Neural cell (in vitro differentiated cells): ENCODE results near the gene SLC30A4. TPM values are rescaled to one million over a fixed set of nuclear protein-coding genes. Genes with fewer than 3 reads are reported as not detected.

Source experiments
- H2AFZ ChIP-seq: fragments of 200-600, 300-800 bp; sonication (generic), shearing (Covaris generic); 2 replicates; pipeline ENCODE4 v1.6.0; 2014; ENCODE audit warnings: low read depth, mild to moderate bottlenecking, antibody characterized with exemption, low read length, moderate library complexity
- H3F3A ChIP-seq: fragments of 200-600 bp; shearing (Covaris generic); 2 replicates; pipeline ENCODE4 v1.6.1; 2016; ENCODE audit warnings: mild to moderate bottlenecking, moderate library complexity, mixed read lengths, antibody characterized with exemption, low read length; ENCODE audit not compliant: insufficient read depth, poor library complexity, severe bottlenecking
- H3K27ac ChIP-seq: fragments of 200-600, 300-800 bp; sonication (generic), shearing (Covaris generic); 2 replicates; pipeline ENCODE4 v1.5.1; 2014; ENCODE audit warnings: mild to moderate bottlenecking, low read length, moderate library complexity
- H3K27me3 ChIP-seq: fragments of 300-800, 200-600 bp; sonication (generic), shearing (Covaris generic); 2 replicates; pipeline ENCODE4 v1.6.0; 2014; ENCODE audit warnings: mild to moderate bottlenecking, low read depth, low read length, moderate library complexity; ENCODE audit not compliant: insufficient read depth
- H3K36me3 ChIP-seq: fragments of 300-800, 200-600 bp; sonication (generic), shearing (Covaris generic); 2 replicates; pipeline ENCODE4 v1.5.1; 2014; ENCODE audit warnings: mild to moderate bottlenecking, antibody characterized with exemption, low read length, moderate library complexity; ENCODE audit not compliant: insufficient read depth
- H3K4me2 ChIP-seq: fragments of 300-800, 200-600 bp; sonication (generic), shearing (Covaris generic); 2 replicates; pipeline ENCODE4 v1.6.0; 2014; ENCODE audit warnings: mild to moderate bottlenecking, low read length
- H3K4me3 ChIP-seq: fragments of 300-800, 200-600 bp; sonication (generic), shearing (Covaris generic); 2 replicates; pipeline ENCODE4 v1.5.1; 2014; ENCODE audit warnings: mild to moderate bottlenecking, low read length, moderate library complexity
- H3K79me2 ChIP-seq: fragments of 200-600 bp; shearing (Covaris generic); replicated peaks from 2 replicates; pipeline ENCODE4 v1.6.0; 2014; ENCODE audit warnings: mild to moderate bottlenecking, low read length, moderate library complexity; ENCODE audit not compliant: insufficient read depth
- H3K9ac ChIP-seq: fragments of 300-800, 200-600 bp; sonication (generic), shearing (Covaris generic); 2 replicates; pipeline ENCODE4 v1.6.1; 2016; ENCODE audit warnings: mild to moderate bottlenecking, low read length, mixed read lengths
- H3K9me2 ChIP-seq: fragments of 200-600 bp; shearing (Covaris generic); 2 replicates; pipeline ENCODE4 v1.6.1; 2016; ENCODE audit warnings: mild to moderate bottlenecking, low read length, mixed read lengths; ENCODE audit not compliant: insufficient read depth
- H3K9me3 ChIP-seq: fragments of 200-600, 300-800 bp; sonication (generic), shearing (Covaris generic); 2 replicates; pipeline ENCODE4 v1.6.1; 2016; ENCODE audit warnings: mild to moderate bottlenecking, mixed run types, low read length, moderate library complexity, mixed read lengths
- H4K20me1 ChIP-seq: fragments of 200-600 bp; shearing (Covaris generic); 2 replicates; pipeline ENCODE4 v1.6.1; 2016; ENCODE audit warnings: mild to moderate bottlenecking, mixed run types; ENCODE audit not compliant: insufficient read depth
- EP300 ChIP-seq: fragments of 450-650 bp; conservative IDR thresholded peaks from 2 replicates; pipeline ENCODE4 v1.6.1; 2014; ENCODE audit warnings: antibody characterized with exemption, mild to moderate bottlenecking, moderate library complexity; ENCODE audit not compliant: poor library complexity, severe bottlenecking
- EZH2 ChIP-seq: fragments of 200-600, 300-800 bp; shearing (Covaris generic), sonication (generic); IDR thresholded peaks from 2 replicates; pipeline ENCODE4 v1.6.1; 2014; ENCODE audit warnings: antibody characterized with exemption, low read length, borderline replicate concordance, mild to moderate bottlenecking; ENCODE audit not compliant: insufficient read depth, poor library complexity, severe bottlenecking
- MXI1 ChIP-seq: fragments of 450-650 bp; conservative IDR thresholded peaks from 2 replicates; pipeline ENCODE4 v1.6.1; 2014; ENCODE audit warnings: antibody characterized with exemption, mild to moderate bottlenecking; ENCODE audit not compliant: poor library complexity, severe bottlenecking
- POLR2AphosphoS5 ChIP-seq: IDR thresholded peaks from 2 replicates; pipeline ENCODE4 v1.6.1; 2012
- RAD21 ChIP-seq: fragments of 450-650 bp; conservative IDR thresholded peaks from 2 replicates; pipeline ENCODE4 v1.6.1; 2014; ENCODE audit warnings: antibody characterized with exemption, mild to moderate bottlenecking, moderate library complexity
- SMC3 ChIP-seq: fragments of 450-650 bp; conservative IDR thresholded peaks from 2 replicates; pipeline ENCODE4 v1.6.1; 2014; ENCODE audit warnings: antibody characterized with exemption, mild to moderate bottlenecking, moderate library complexity; ENCODE audit not compliant: poor library complexity
- TAF1 ChIP-seq: IDR thresholded peaks from 2 replicates; pipeline ENCODE4 v1.6.1; 2012; ENCODE audit warnings: low read depth
- polyA plus RNA-seq: library from polyadenylated mRNA; depleted of rRNA; stranded (reverse); fragments of >200 nt; gene quantifications from 2 replicates; pipeline ENCODE4 v1.2.3, GENCODE V29; 2014
- TF ChIP-seq, protein P1 (sequence below): IDR thresholded peaks from 2 replicates; pipeline ENCODE4 v1.6.1; 2012; ENCODE audit warnings: borderline replicate concordance
- TF ChIP-seq, protein P2 (sequence below): fragments of 450-650 bp; IDR thresholded peaks from 2 replicates; pipeline ENCODE4 v1.5.1; 2014; ENCODE audit warnings: antibody characterized with exemption, mild to moderate bottlenecking, moderate library complexity; ENCODE audit not compliant: poor library complexity, severe bottlenecking

SLC30A4 gene
- polyA plus RNA-seq, 1 donor from 2014 or later, result 6.7 TPM

DNA sequence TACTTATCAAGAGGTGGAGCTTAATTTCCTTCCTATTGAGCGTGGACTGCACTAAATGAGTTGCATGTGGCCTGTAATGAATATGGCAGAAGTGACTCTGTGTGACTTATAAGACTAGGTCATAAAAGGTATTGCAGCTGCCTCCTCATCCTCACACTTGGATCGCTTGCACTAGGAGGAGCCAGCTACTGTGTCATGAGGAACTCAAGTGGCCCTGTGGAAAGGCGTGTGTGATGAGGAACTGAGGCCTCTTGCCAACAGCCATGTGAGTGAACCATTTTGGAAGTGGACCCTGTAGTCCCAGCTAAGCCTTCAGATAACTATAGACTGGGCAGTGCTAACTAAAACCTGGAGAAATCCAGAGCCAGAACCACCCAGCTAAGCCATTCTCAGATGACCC lies 7.1 kb upstream of the SLC30A4 start:
- no peaks in the 10 kb centered on the region for H3K79me2 ChIP-seq
- no peak overlapping the region for H3K9ac ChIP-seq
- H4K20me1 ChIP-seq, result no peaks in the 10 kb centered on the region
- no peak overlapping the region for H2AFZ ChIP-seq
- TF ChIP-seq MXI1 (no peak), EZH2 (no peak), POLR2AphosphoS5 (no peak), TAF1 (no peak), RAD21 (no peak), EP300 (no peak), SMC3 (no peak)
- TF ChIP-seq, protein P1, sequence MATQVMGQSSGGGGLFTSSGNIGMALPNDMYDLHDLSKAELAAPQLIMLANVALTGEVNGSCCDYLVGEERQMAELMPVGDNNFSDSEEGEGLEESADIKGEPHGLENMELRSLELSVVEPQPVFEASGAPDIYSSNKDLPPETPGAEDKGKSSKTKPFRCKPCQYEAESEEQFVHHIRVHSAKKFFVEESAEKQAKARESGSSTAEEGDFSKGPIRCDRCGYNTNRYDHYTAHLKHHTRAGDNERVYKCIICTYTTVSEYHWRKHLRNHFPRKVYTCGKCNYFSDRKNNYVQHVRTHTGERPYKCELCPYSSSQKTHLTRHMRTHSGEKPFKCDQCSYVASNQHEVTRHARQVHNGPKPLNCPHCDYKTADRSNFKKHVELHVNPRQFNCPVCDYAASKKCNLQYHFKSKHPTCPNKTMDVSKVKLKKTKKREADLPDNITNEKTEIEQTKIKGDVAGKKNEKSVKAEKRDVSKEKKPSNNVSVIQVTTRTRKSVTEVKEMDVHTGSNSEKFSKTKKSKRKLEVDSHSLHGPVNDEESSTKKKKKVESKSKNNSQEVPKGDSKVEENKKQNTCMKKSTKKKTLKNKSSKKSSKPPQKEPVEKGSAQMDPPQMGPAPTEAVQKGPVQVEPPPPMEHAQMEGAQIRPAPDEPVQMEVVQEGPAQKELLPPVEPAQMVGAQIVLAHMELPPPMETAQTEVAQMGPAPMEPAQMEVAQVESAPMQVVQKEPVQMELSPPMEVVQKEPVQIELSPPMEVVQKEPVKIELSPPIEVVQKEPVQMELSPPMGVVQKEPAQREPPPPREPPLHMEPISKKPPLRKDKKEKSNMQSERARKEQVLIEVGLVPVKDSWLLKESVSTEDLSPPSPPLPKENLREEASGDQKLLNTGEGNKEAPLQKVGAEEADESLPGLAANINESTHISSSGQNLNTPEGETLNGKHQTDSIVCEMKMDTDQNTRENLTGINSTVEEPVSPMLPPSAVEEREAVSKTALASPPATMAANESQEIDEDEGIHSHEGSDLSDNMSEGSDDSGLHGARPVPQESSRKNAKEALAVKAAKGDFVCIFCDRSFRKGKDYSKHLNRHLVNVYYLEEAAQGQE, result no peak
- TF ChIP-seq, protein P2, sequence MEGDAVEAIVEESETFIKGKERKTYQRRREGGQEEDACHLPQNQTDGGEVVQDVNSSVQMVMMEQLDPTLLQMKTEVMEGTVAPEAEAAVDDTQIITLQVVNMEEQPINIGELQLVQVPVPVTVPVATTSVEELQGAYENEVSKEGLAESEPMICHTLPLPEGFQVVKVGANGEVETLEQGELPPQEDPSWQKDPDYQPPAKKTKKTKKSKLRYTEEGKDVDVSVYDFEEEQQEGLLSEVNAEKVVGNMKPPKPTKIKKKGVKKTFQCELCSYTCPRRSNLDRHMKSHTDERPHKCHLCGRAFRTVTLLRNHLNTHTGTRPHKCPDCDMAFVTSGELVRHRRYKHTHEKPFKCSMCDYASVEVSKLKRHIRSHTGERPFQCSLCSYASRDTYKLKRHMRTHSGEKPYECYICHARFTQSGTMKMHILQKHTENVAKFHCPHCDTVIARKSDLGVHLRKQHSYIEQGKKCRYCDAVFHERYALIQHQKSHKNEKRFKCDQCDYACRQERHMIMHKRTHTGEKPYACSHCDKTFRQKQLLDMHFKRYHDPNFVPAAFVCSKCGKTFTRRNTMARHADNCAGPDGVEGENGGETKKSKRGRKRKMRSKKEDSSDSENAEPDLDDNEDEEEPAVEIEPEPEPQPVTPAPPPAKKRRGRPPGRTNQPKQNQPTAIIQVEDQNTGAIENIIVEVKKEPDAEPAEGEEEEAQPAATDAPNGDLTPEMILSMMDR, result no peak
- H3K4me3 ChIP-seq, result no peak overlapping the region
- H3K27me3 ChIP-seq, result no peaks in the 10 kb centered on the region
- H3K27ac ChIP-seq, result no peak overlapping the region
- H3K4me2 ChIP-seq, result no peak overlapping the region
- no peaks in the 10 kb centered on the region for H3K9me3 ChIP-seq
- no peaks in the 10 kb centered on the region for H3K36me3 ChIP-seq
- H3K9me2 ChIP-seq, result no peaks in the 10 kb centered on the region
- no peaks in the 10 kb centered on the region for H3F3A ChIP-seq

GRCh38 chr15:45527086-45527485 lies 4.5 kb upstream of the SLC30A4 start:
- no peaks in the 10 kb centered on the region for H3K27me3 ChIP-seq
- H3K4me3 ChIP-seq, result no peak overlapping the region
- no peaks in the 10 kb centered on the region for H3K79me2 ChIP-seq
- no peaks in the 10 kb centered on the region for H3K9me2 ChIP-seq
- no peaks in the 10 kb centered on the region for H3K36me3 ChIP-seq
- H3K9ac ChIP-seq, result no peak overlapping the region
- no peaks in the 10 kb centered on the region for H4K20me1 ChIP-seq
- TF ChIP-seq, protein P2, result no peak
- TF ChIP-seq EZH2, result no peak
- TF ChIP-seq RAD21, result no peak
- no peak for TF ChIP-seq MXI1
- TF ChIP-seq TAF1, result no peak
- TF ChIP-seq, protein P1, result no peak
- TF ChIP-seq SMC3, result no peak
- H3F3A ChIP-seq, result no peaks in the 10 kb centered on the region
- H2AFZ ChIP-seq, result no peak overlapping the region
- H3K9me3 ChIP-seq, result no peaks in the 10 kb centered on the region
- no peak overlapping the region for H3K27ac ChIP-seq
- no peak overlapping the region for H3K4me2 ChIP-seq
